CD4-positive, alpha-beta T cell (primary cell): ENCODE measurements around the gene ITPR3. TPM values are rescaled to one million over a fixed set of nuclear protein-coding genes. Genes with fewer than 3 reads are reported as not detected.

Source experiments
- ATAC-seq: fragments of 200-7000 bp; cut with Tn5 transposase; one replicate; pipeline ENCODE4 v1.10.0; 2022; ENCODE audit warnings: mild to moderate bottlenecking; ENCODE audit not compliant: poor library complexity
- CTCF ChIA-PET: fragments of 350-600 bp; sonication (Branson Sonifier 250); formaldehyde crosslinking; loops from one replicate; lab custom pipeline; 2021; ENCODE audit warnings: antibody characterized with exemption, inconsistent platforms; lab: Charles Lee
- POLR2A ChIA-PET: fragments of 350-600 bp; sonication (Branson Sonifier 250); formaldehyde crosslinking; loops from one replicate; lab custom pipeline; 2021; ENCODE audit warnings: antibody characterized with exemption, inconsistent platforms; lab: Charles Lee
- DNase-seq, 14 experiments: peaks; one replicate each; pipeline ENCODE4 v3.0.0-alpha.2; 2013 to 2020; ENCODE audit warnings: mixed read lengths in 2 of 14
- H3K27ac ChIP-seq, 2 donors: one replicate each; pipeline versions ENCODE4 v1.5.1 to v1.7.0; 2013; ENCODE audit warnings: low read length in 2 of 2, low read depth in 1 of 2, mild to moderate bottlenecking in 1 of 2
- H3K27me3 ChIP-seq, 2 experiments: 1 replicate in 1 of 2; 2 replicates in 1 of 2; pipeline versions ENCODE4 v1.6.1 to v1.7.0; 2013; ENCODE audit warnings: low read length in 2 of 2, control low read depth in 1 of 2, mild to moderate bottlenecking in 1 of 2, moderate library complexity in 1 of 2; ENCODE audit not compliant: insufficient read depth in 2 of 2, control insufficient read depth in 1 of 2
- H3K36me3 ChIP-seq: one replicate; pipeline ENCODE4 v1.6.1; 2013; ENCODE audit warnings: low read length, control low read depth; ENCODE audit not compliant: insufficient read depth
- H3K4me1 ChIP-seq: one replicate; pipeline ENCODE4 v1.6.1; 2013; ENCODE audit warnings: low read length, control low read depth; ENCODE audit not compliant: insufficient read depth
- H3K4me3 ChIP-seq: one replicate; pipeline ENCODE4 v1.5.1; 2013; ENCODE audit warnings: mild to moderate bottlenecking, low read length, moderate library complexity
- H3K9me3 ChIP-seq, 2 experiments: 1 replicate in 1 of 2; 2 replicates in 1 of 2; pipeline versions ENCODE4 v1.6.1 to v1.7.0; 2013; ENCODE audit warnings: low read length in 2 of 2, mild to moderate bottlenecking in 2 of 2, control low read depth in 1 of 2, moderate library complexity in 1 of 2; ENCODE audit not compliant: control insufficient read depth in 1 of 2, insufficient read depth in 1 of 2
- H3K27ac Mint-ChIP-seq: one replicate; pipeline ENCODE4 v1.8.0; 2020; ENCODE audit warnings: mixed read lengths
- H3K27me3 Mint-ChIP-seq: one replicate; pipeline ENCODE4 v1.8.0; 2021; ENCODE audit warnings: mixed read lengths
- H3K36me3 Mint-ChIP-seq: one replicate; pipeline ENCODE4 v1.8.0; 2021; ENCODE audit warnings: low read depth, mixed read lengths
- H3K4me1 Mint-ChIP-seq: one replicate; pipeline ENCODE4 v1.8.0; 2021; ENCODE audit warnings: low read depth, mixed read lengths
- H3K4me3 Mint-ChIP-seq: one replicate; pipeline ENCODE4 v1.8.0; 2020; ENCODE audit warnings: mild to moderate bottlenecking, mixed read lengths
- H3K9me3 Mint-ChIP-seq: one replicate; pipeline ENCODE4 v1.8.0; 2020; ENCODE audit warnings: mixed read lengths
- CTCF ChIP-seq: fragments of 200-600 bp; IDR thresholded peaks from one replicate; pipeline ENCODE4 v1.8.0; 2022; ENCODE audit warnings: antibody characterized with exemption, mild to moderate bottlenecking
- intact Hi-C, 2 experiments: fragments of 100-400 bp; cut with DNase I in 1 of 2; cut with micrococcal nuclease in 1 of 2; formaldehyde crosslinking; loops; one replicate each; pipeline versions ENCODE4 v1.15.1 to v1.9.0; 2023 to 2025; cut with DNase I, micrococcal nuclease
- total RNA-seq, 174 experiments: library from RNA in 2 of 174; stranded (reverse) in 2 of 174; gene quantifications; one replicate each; pipeline ENCODE4 v1.2.3 and lab custom pipeline; 2021 to 2026

Gene ITPR3
- total RNA-seq, 2 experiments from 2014 or later = 44.5 to 45.5 TPM

- Mint-ChIP-seq H3K27me3 (no peaks in the 10 kb centered on the region), H3K4me3 (no peak overlapping the region), H3K9me3 (no peaks in the 10 kb centered on the region), H3K4me1 (no peaks in the 10 kb centered on the region), H3K36me3 (peaks cover 47% of the 10 kb centered on the region), H3K27ac (no peak overlapping the region)
- ATAC-seq = no peak
- ChIA-PET CTCF (no interaction called here), POLR2A (no interaction called here)
- Histone ChIP-seq H3K36me3 (peaks cover 61% of the 10 kb centered on the region), H3K9me3 (no peaks in the 10 kb centered on the region), H3K4me1 (no peaks in the 10 kb centered on the region), H3K27me3 (no peaks in the 10 kb centered on the region), H3K4me3 (no peak overlapping the region), H3K27ac (no peak overlapping the region)
- DNase-seq = no peak
- intact Hi-C loops = no loop called here
- no peak for TF ChIP-seq CTCF
Observed at GRCh38 chr6:33656844-33657243, 35.7 kb downstream of the ITPR3 start.

DNA sequence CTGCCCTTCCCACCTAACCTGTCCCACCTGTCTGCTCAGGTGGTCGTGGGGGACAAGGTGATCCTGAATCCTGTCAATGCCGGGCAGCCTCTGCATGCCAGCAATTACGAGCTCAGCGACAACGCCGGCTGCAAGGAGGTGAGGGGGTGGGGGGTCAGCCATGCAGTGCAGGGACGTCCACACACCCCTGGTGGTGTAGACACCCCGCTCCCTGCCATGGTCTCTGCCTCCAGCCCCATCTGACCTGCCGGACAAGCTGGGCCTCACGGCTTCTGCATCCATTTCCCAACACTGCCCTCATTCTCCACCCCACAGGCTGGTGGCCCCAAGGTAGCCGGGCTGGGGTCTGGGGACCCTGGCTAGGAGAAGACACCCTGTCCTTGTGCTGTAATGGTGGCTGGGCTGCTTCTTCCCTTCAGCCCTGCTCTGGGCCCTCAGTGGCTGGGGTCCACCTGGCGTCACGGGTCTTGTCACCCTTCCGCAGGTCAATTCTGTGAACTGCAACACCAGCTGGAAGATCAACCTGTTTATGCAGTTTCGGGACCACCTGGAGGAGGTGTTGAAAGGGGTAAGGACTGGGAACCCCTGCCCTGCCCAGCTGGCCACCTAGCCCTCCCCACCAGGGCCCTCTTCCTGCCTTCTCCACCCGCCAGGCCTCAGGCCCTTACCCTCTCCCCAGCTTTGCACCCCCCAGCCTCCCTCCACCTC, 38.0 kb downstream of the ITPR3 start:
- H3K9me3 ChIP-seq = no peaks in the 10 kb centered on the region
- intact Hi-C loops = no loop called here
- H3K27me3 ChIP-seq = no peaks in the 10 kb centered on the region
- H3K27ac ChIP-seq = no peak overlapping the region
- H3K4me3 ChIP-seq = no peak overlapping the region
- Mint-ChIP-seq H3K27ac (no peak overlapping the region), H3K36me3 (peaks cover 53% of the 10 kb centered on the region), H3K9me3 (no peaks in the 10 kb centered on the region), H3K4me3 (no peak overlapping the region), H3K4me1 (no peaks in the 10 kb centered on the region), H3K27me3 (no peaks in the 10 kb centered on the region)
- H3K36me3 ChIP-seq = peaks cover 68% of the 10 kb centered on the region
- POLR2A ChIA-PET = no interaction called here
- no peak for TF ChIP-seq CTCF
- CTCF ChIA-PET = no interaction called here
- no peak for ATAC-seq
- H3K4me1 ChIP-seq = no peaks in the 10 kb centered on the region
- DNase-seq = no peak

DNA sequence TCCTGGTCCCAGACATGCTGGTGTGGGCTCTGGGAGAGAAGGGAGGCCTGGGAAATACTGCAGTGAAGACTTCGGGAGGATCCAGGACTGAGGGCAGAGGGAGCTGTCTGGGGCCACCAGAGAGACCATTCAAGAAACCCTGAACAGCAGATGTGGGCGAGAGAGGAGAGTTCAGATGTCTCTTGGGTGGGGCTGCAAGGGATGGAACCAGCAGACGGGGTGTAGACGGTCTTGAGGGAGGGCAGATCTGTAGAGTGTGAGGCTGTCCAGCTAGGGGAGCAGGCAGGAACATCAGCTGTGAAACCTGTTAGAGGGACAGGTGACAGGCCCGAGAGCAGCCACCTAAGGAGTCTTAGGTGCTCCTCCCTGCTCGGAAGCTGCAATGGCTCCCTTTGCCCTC, 38.9 kb downstream of the ITPR3 start:
- peaks cover 58% of the 10 kb centered on the region for H3K36me3 Mint-ChIP-seq
- no peaks in the 10 kb centered on the region for H3K4me1 ChIP-seq
- TF ChIP-seq CTCF = no peak
- POLR2A ChIA-PET = no interaction called here
- peaks cover 69% of the 10 kb centered on the region for H3K36me3 ChIP-seq
- H3K27me3 ChIP-seq = no peaks in the 10 kb centered on the region
- no peaks in the 10 kb centered on the region for H3K4me1 Mint-ChIP-seq
- no peaks in the 10 kb centered on the region for H3K27me3 Mint-ChIP-seq
- CTCF ChIA-PET = no interaction called here
- H3K4me3 Mint-ChIP-seq = no peak overlapping the region
- no peak overlapping the region for H3K27ac Mint-ChIP-seq
- no peak overlapping the region for H3K4me3 ChIP-seq
- no peak for DNase-seq
- intact Hi-C loops = no loop called here
- ATAC-seq = no peak
- no peaks in the 10 kb centered on the region for H3K9me3 Mint-ChIP-seq
- H3K9me3 ChIP-seq = no peaks in the 10 kb centered on the region
- H3K27ac ChIP-seq = no peak overlapping the region
